ENCODE results near the gene TUBA3D. TPM values are rescaled to one million over a fixed set of nuclear protein-coding genes. Genes with fewer than 3 reads are reported as not detected.
"Not testable (repeated sequence)": the region's sequence is repeated elsewhere in the genome, so short reads cannot be mapped to it uniquely, and the experiment has no call there.

The TUBA3D gene
- total RNA-seq, 4 donors from 2014 or later = not detected

- H3K27me3 ChIP-seq; H3K4me3 ChIP-seq; H3K36me3 ChIP-seq; DNase-seq; H3K9me3 ChIP-seq; H3K27ac ChIP-seq; intact Hi-C loops (cut with DNase I; ENCODE audit: low total_unique reads); in situ Hi-C loops (cut with MboI; ENCODE audit: low pct_ligation_motif_present in 1 of 4, low pct_unique_long_range_greater_than_20kb in 1 of 4, low sequenced_read_pairs in 3 of 4); H3K4me1 ChIP-seq: not testable (repeated sequence)
- WGBS, 2 donors (ENCODE audit: low coverage in 1 of 2) = 95% methylated on average over 15 of the region's 18 CpGs; no CpG with 5 or more reads in 1 of the 2 donors
Observed at GRCh38 chr2:131478074-131478849, 2.3 kb downstream of the TUBA3D start.

GRCh38 chr2:131478850-131479461, 3.0 kb downstream of the TUBA3D start:
- H3K27me3 ChIP-seq; in situ Hi-C loops (cut with MboI; ENCODE audit: low pct_ligation_motif_present in 1 of 4, low pct_unique_long_range_greater_than_20kb in 1 of 4, low sequenced_read_pairs in 3 of 4); H3K4me1 ChIP-seq; DNase-seq; H3K36me3 ChIP-seq; intact Hi-C loops (cut with DNase I; ENCODE audit: low total_unique reads); H3K4me3 ChIP-seq; H3K27ac ChIP-seq; H3K9me3 ChIP-seq: not testable (repeated sequence)
- WGBS, 2 donors (ENCODE audit: low coverage in 1 of 2) = 87 to 100% methylated on average over 1 to 9 of the region's 9 CpGs

- intact Hi-C loops (cut with DNase I; ENCODE audit: low total_unique reads); H3K4me3 ChIP-seq; DNase-seq; H3K36me3 ChIP-seq; H3K9me3 ChIP-seq; H3K27ac ChIP-seq; H3K27me3 ChIP-seq; in situ Hi-C loops (cut with MboI; ENCODE audit: low pct_ligation_motif_present in 1 of 4, low pct_unique_long_range_greater_than_20kb in 1 of 4, low sequenced_read_pairs in 3 of 4); H3K4me1 ChIP-seq: not testable (repeated sequence)
- 93% methylated on average over 18 of the region's 20 CpGs; no CpG with 5 or more reads in 1 of the 2 donors for WGBS, 2 donors (ENCODE audit: low coverage in 1 of 2)
Observed at GRCh38 chr2:131480351-131480750, 4.4 kb downstream of the TUBA3D start.

GRCh38 chr2:131482506-131483155, 6.7 kb downstream of the TUBA3D start:
- H3K36me3 ChIP-seq; H3K4me1 ChIP-seq; H3K27me3 ChIP-seq; H3K4me3 ChIP-seq; DNase-seq; intact Hi-C loops (cut with DNase I; ENCODE audit: low total_unique reads); H3K27ac ChIP-seq; H3K9me3 ChIP-seq; in situ Hi-C loops (cut with MboI; ENCODE audit: low pct_ligation_motif_present in 1 of 4, low pct_unique_long_range_greater_than_20kb in 1 of 4, low sequenced_read_pairs in 3 of 4): not testable (repeated sequence)
- WGBS, 2 donors (ENCODE audit: low coverage in 1 of 2) = 95 to 97% methylated on average over 6 to 19 of the region's 19 CpGs

- H3K4me1 ChIP-seq; in situ Hi-C loops (cut with MboI; ENCODE audit: low pct_ligation_motif_present in 1 of 4, low pct_unique_long_range_greater_than_20kb in 1 of 4, low sequenced_read_pairs in 3 of 4); intact Hi-C loops (cut with DNase I; ENCODE audit: low total_unique reads); H3K36me3 ChIP-seq; H3K27ac ChIP-seq; H3K9me3 ChIP-seq; H3K27me3 ChIP-seq; H3K4me3 ChIP-seq; DNase-seq: not testable (repeated sequence)
- 90 to 93% methylated on average over 2 to 20 of the region's 24 CpGs for WGBS, 2 donors (ENCODE audit: low coverage in 1 of 2)
Observed at GRCh38 chr2:131483981-131484820, 8.3 kb downstream of the TUBA3D start.

GRCh38 chr2:131484906-131485460, 9.1 kb downstream of the TUBA3D start:
- DNase-seq; intact Hi-C loops (cut with DNase I; ENCODE audit: low total_unique reads); H3K27ac ChIP-seq; H3K4me3 ChIP-seq; H3K4me1 ChIP-seq; H3K9me3 ChIP-seq; H3K36me3 ChIP-seq; H3K27me3 ChIP-seq: not testable (repeated sequence)
- in situ Hi-C loops (cut with MboI; ENCODE audit: low pct_ligation_motif_present in 1 of 4, low pct_unique_long_range_greater_than_20kb in 1 of 4, low sequenced_read_pairs in 3 of 4) = loop anchor here in 1 of 4 donors (5.0 kb wide), 1 partner anchor 1298 kb away; no protein-coding TSS in a partner anchor
- WGBS, 2 donors (ENCODE audit: low coverage in 1 of 2) = 80 to 86% methylated on average over 1 to 11 of the region's 11 CpGs

GRCh38 chr2:131486201-131486902, 10.4 kb downstream of the TUBA3D start:
- H3K36me3 ChIP-seq; intact Hi-C loops (cut with DNase I; ENCODE audit: low total_unique reads); H3K27ac ChIP-seq; DNase-seq; H3K27me3 ChIP-seq; H3K9me3 ChIP-seq; H3K4me3 ChIP-seq: not testable (repeated sequence)
- H3K4me1 ChIP-seq = peaks cover 0 to 10% (median 8%) of the 10 kb centered on the region in 4 donors
- in situ Hi-C loops (cut with MboI; ENCODE audit: low pct_ligation_motif_present in 1 of 4, low pct_unique_long_range_greater_than_20kb in 1 of 4, low sequenced_read_pairs in 3 of 4) = loop anchor here in 1 of 4 donors (5.0 kb wide), 1 partner anchor 1299 kb away; no protein-coding TSS in a partner anchor
- WGBS, 2 donors (ENCODE audit: low coverage in 1 of 2) = 93 to 100% methylated on average over 1 to 14 of the region's 14 CpGs
